ENCODE data around the gene CADM1. TPM values are rescaled to one million over a fixed set of nuclear protein-coding genes. Genes with fewer than 3 reads are reported as not detected.

Gene CADM1
- total and polyA plus RNA-seq, 4 experiments from 2014 or later: 2.8 to 5.6 (median 3.3) TPM

GRCh38 chr11:115456019-115456418 lies 48.2 kb downstream of the CADM1 start:
- intact Hi-C loops (cut with micrococcal nuclease): no loop called here
- H3K4me1 Mint-ChIP-seq: no peaks in the 10 kb centered on the region
- no peaks in the 10 kb centered on the region for H3K27me3 Mint-ChIP-seq
- Histone ChIP-seq H3K4me1 (ENCODE audit: insufficient read depth, low read length) (no peaks in the 10 kb centered on the region), H3K27me3 (ENCODE audit: insufficient read depth, low read length) (no peaks in the 10 kb centered on the region), H3K4me3 (ENCODE audit: low read length in 2 of 2) (no peak overlapping the region), H3K9me3 (ENCODE audit: control insufficient read depth in 1 of 2, low read length in 2 of 2) (no peaks in the 10 kb centered on the region), H3K36me3 (ENCODE audit: insufficient read depth, low read length) (no peaks in the 10 kb centered on the region), H3K27ac (ENCODE audit: low read depth, low read length) (no peak overlapping the region)
- ChIA-PET CTCF (ENCODE audit: partially characterized antibody) (no interaction called here), POLR2A (ENCODE audit: partially characterized antibody) (no interaction called here)
- peaks cover 0 to 5% (median 0%) of the 10 kb centered on the region in 8 donors for H3K9me3 Mint-ChIP-seq
- no peak for DNase-seq
- no peaks in the 10 kb centered on the region for H3K36me3 Mint-ChIP-seq
- no peak overlapping the region for H3K4me3 Mint-ChIP-seq
- H3K27ac Mint-ChIP-seq: no peak overlapping the region

DNA sequence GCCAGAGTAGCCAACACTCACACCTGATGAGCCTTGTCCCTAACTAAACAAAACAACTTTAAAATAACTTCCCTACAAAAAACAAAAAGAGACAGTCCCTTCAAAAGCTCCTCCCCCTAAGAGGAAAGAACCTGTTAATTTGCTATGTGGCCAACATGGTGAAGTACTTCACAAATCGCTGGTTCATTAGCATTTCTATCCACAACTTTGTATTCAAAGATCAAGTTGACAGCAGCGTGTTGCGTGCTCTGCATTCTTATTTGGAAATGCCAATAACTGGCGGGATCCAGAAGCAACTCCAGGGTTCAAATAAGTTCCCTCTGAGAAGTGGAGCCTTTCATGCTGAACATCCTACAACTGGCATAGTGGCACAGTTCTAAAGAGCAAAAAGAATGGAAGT lies 48.6 kb downstream of the CADM1 start:
- no peak overlapping the region for H3K27ac ChIP-seq (ENCODE audit: low read depth, low read length)
- DNase-seq: no peak
- H3K4me1 ChIP-seq (ENCODE audit: insufficient read depth, low read length): no peaks in the 10 kb centered on the region
- H3K27ac Mint-ChIP-seq: no peak overlapping the region
- no peaks in the 10 kb centered on the region for H3K9me3 ChIP-seq (ENCODE audit: control insufficient read depth in 1 of 2, low read length in 2 of 2)
- H3K4me3 ChIP-seq (ENCODE audit: low read length in 2 of 2): no peak overlapping the region
- no peaks in the 10 kb centered on the region for H3K27me3 ChIP-seq (ENCODE audit: insufficient read depth, low read length)
- H3K27me3 Mint-ChIP-seq: no peaks in the 10 kb centered on the region
- ChIA-PET POLR2A (ENCODE audit: partially characterized antibody) (no interaction called here), CTCF (ENCODE audit: partially characterized antibody) (no interaction called here)
- H3K4me3 Mint-ChIP-seq: no peak overlapping the region
- no peaks in the 10 kb centered on the region for H3K4me1 Mint-ChIP-seq
- no peaks in the 10 kb centered on the region for H3K36me3 ChIP-seq (ENCODE audit: insufficient read depth, low read length)
- H3K36me3 Mint-ChIP-seq: no peaks in the 10 kb centered on the region
- peaks cover 0 to 5% (median 0%) of the 10 kb centered on the region in 8 donors for H3K9me3 Mint-ChIP-seq
- intact Hi-C loops (cut with micrococcal nuclease): no loop called here

- CTCF ChIA-PET (ENCODE audit: partially characterized antibody): no interaction called here
- H3K4me1 ChIP-seq (ENCODE audit: insufficient read depth, low read length): no peaks in the 10 kb centered on the region
- no peaks in the 10 kb centered on the region for H3K36me3 ChIP-seq (ENCODE audit: insufficient read depth, low read length)
- H3K36me3 Mint-ChIP-seq: no peaks in the 10 kb centered on the region
- no peak overlapping the region for H3K27ac Mint-ChIP-seq
- no peaks in the 10 kb centered on the region for H3K4me1 Mint-ChIP-seq
- DNase-seq: no peak
- no peaks in the 10 kb centered on the region for H3K27me3 ChIP-seq (ENCODE audit: insufficient read depth, low read length)
- H3K4me3 ChIP-seq (ENCODE audit: low read length in 2 of 2): no peak overlapping the region
- intact Hi-C loops (cut with micrococcal nuclease): no loop called here
- no peak overlapping the region for H3K27ac ChIP-seq (ENCODE audit: low read depth, low read length)
- H3K27me3 Mint-ChIP-seq: no peaks in the 10 kb centered on the region
- POLR2A ChIA-PET (ENCODE audit: partially characterized antibody): no interaction called here
- peaks cover 0 to 7% (median 2%) of the 10 kb centered on the region in 8 donors for H3K9me3 Mint-ChIP-seq
- no peaks in the 10 kb centered on the region for H3K9me3 ChIP-seq (ENCODE audit: control insufficient read depth in 1 of 2, low read length in 2 of 2)
- H3K4me3 Mint-ChIP-seq: no peak overlapping the region
Observed at GRCh38 chr11:115454525-115454924, 49.7 kb downstream of the CADM1 start.

DNA sequence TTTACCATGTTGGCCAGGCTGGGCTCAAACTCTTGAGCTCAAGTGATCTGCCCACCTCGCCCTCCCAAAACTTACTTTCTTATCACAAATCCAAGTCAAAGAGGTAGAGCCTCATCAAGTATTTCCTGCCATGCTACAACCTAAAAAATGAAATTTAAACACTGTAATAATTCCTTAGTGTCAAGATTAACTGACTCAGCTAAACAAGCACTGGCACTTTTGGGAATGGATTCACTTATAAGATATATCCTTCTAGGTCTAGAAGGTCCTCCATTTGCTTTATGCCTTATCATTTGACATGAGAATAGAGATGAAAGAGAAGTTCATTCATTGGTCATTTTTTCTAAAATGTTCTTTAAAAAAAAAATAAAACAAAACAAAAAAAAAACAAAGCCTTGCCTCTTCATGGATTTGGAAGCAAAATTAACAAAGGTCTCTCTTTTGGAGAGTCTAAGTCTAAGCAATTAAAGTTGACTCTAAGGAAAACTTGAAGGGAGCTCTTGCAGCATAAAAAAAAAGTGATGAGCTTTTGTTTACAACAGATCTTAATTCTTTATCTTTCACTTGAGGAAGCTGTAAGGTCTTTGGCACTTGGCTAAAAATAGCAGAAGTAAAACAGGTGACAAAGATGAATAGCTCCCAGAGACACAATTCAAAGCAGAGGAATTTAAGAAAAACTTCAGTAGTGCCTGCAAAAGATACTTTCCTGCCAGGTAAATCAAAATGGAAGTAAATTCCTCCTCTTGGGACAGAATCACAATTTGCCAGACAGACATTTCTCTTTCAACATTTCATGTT lies 50.3 kb downstream of the CADM1 start:
- no peaks in the 10 kb centered on the region for H3K36me3 ChIP-seq (ENCODE audit: insufficient read depth, low read length)
- CTCF ChIA-PET (ENCODE audit: partially characterized antibody): no interaction called here
- Mint-ChIP-seq H3K4me3 (no peak overlapping the region), H3K4me1 (no peaks in the 10 kb centered on the region), H3K27me3 (no peaks in the 10 kb centered on the region), H3K36me3 (no peaks in the 10 kb centered on the region), H3K27ac (no peak overlapping the region), H3K9me3 (peaks cover 0 to 12% (median 7%) of the 10 kb centered on the region in 8 donors)
- no peaks in the 10 kb centered on the region for H3K27me3 ChIP-seq (ENCODE audit: insufficient read depth, low read length)
- no peaks in the 10 kb centered on the region for H3K4me1 ChIP-seq (ENCODE audit: insufficient read depth, low read length)
- no peak for DNase-seq
- intact Hi-C loops (cut with micrococcal nuclease): no loop called here
- H3K9me3 ChIP-seq (ENCODE audit: control insufficient read depth in 1 of 2, low read length in 2 of 2): no peaks in the 10 kb centered on the region
- H3K27ac ChIP-seq (ENCODE audit: low read depth, low read length): no peak overlapping the region
- H3K4me3 ChIP-seq (ENCODE audit: low read length in 2 of 2): no peak overlapping the region
- POLR2A ChIA-PET (ENCODE audit: partially characterized antibody): no interaction called here

- ChIA-PET POLR2A (ENCODE audit: partially characterized antibody) (no interaction called here), CTCF (ENCODE audit: partially characterized antibody) (no interaction called here)
- no peaks in the 10 kb centered on the region for H3K36me3 ChIP-seq (ENCODE audit: insufficient read depth, low read length)
- H3K27me3 ChIP-seq (ENCODE audit: insufficient read depth, low read length): no peaks in the 10 kb centered on the region
- H3K4me3 ChIP-seq (ENCODE audit: low read length in 2 of 2): no peak overlapping the region
- no peaks in the 10 kb centered on the region for H3K4me1 Mint-ChIP-seq
- peaks cover 0 to 24% (median 17%) of the 10 kb centered on the region in 8 donors for H3K9me3 Mint-ChIP-seq
- H3K27ac Mint-ChIP-seq: no peak overlapping the region
- H3K27me3 Mint-ChIP-seq: peaks cover 0 to 1% of the 10 kb centered on the region in 2 donors
- H3K36me3 Mint-ChIP-seq: peaks cover 0 to 3% of the 10 kb centered on the region in 2 donors
- no peak overlapping the region for H3K27ac ChIP-seq (ENCODE audit: low read depth, low read length)
- no peaks in the 10 kb centered on the region for H3K4me1 ChIP-seq (ENCODE audit: insufficient read depth, low read length)
- peaks cover 0 to 6% of the 10 kb centered on the region in 2 donors for H3K9me3 ChIP-seq (ENCODE audit: control insufficient read depth in 1 of 2, low read length in 2 of 2)
- intact Hi-C loops (cut with micrococcal nuclease): no loop called here
- DNase-seq: no peak
- no peak overlapping the region for H3K4me3 Mint-ChIP-seq
Observed at GRCh38 chr11:115452241-115452640, 52.0 kb downstream of the CADM1 start.

- H3K9me3 ChIP-seq (ENCODE audit: control insufficient read depth in 1 of 2, low read length in 2 of 2): peaks cover 0 to 12% of the 10 kb centered on the region in 2 donors
- intact Hi-C loops (cut with micrococcal nuclease): no loop called here
- Mint-ChIP-seq H3K27me3 (peaks cover 0 to 1% of the 10 kb centered on the region in 2 donors), H3K36me3 (peaks cover 0 to 3% of the 10 kb centered on the region in 2 donors), H3K9me3 (peaks cover 0 to 37% (median 28%) of the 10 kb centered on the region in 8 donors), H3K27ac (no peak overlapping the region), H3K4me1 (no peaks in the 10 kb centered on the region), H3K4me3 (no peak overlapping the region)
- no peaks in the 10 kb centered on the region for H3K36me3 ChIP-seq (ENCODE audit: insufficient read depth, low read length)
- H3K27me3 ChIP-seq (ENCODE audit: insufficient read depth, low read length): no peaks in the 10 kb centered on the region
- POLR2A ChIA-PET (ENCODE audit: partially characterized antibody): no interaction called here
- no peaks in the 10 kb centered on the region for H3K4me1 ChIP-seq (ENCODE audit: insufficient read depth, low read length)
- CTCF ChIA-PET (ENCODE audit: partially characterized antibody): no interaction called here
- no peak overlapping the region for H3K27ac ChIP-seq (ENCODE audit: low read depth, low read length)
- H3K4me3 ChIP-seq (ENCODE audit: low read length in 2 of 2): no peak overlapping the region
- no peak for DNase-seq
Observed at GRCh38 chr11:115450519-115450918, 53.7 kb downstream of the CADM1 start.

DNA sequence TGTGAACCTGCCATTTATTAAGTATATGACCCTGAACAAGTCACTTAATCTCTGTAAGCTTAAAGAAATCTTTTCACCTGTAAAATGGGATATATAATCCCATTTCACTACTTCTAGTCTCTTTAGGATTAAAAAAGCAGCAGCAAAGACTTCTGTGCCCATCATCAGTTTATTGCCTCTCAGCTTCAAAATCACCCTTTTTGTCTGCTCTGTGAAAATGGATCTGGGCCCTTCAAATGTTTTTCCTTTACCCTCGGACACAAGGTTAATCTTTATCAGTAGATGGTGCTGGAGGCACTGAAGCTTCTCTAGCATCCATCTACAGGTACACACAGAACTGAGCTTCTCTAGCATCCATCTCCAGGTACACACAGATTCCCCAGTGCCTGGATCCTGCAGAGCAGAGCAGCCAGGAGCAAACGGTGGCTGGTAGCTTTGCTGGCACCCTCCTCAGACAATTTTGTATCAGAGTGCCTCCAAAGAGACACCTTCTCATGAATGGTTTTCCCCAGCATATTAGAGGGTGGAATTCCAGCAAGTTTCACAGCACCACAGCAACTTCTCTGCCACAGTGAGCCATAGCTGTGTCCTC lies 56.8 kb downstream of the CADM1 start:
- Mint-ChIP-seq H3K4me1 (no peaks in the 10 kb centered on the region), H3K27me3 (peaks cover 0 to 1% of the 10 kb centered on the region in 2 donors), H3K9me3 (peaks cover 0 to 47% (median 32%) of the 10 kb centered on the region in 8 donors), H3K27ac (no peak overlapping the region), H3K36me3 (peaks cover 0 to 3% of the 10 kb centered on the region in 2 donors), H3K4me3 (no peak overlapping the region)
- H3K27me3 ChIP-seq (ENCODE audit: insufficient read depth, low read length): no peaks in the 10 kb centered on the region
- H3K36me3 ChIP-seq (ENCODE audit: insufficient read depth, low read length): no peaks in the 10 kb centered on the region
- no peaks in the 10 kb centered on the region for H3K4me1 ChIP-seq (ENCODE audit: insufficient read depth, low read length)
- no peak overlapping the region for H3K27ac ChIP-seq (ENCODE audit: low read depth, low read length)
- H3K4me3 ChIP-seq (ENCODE audit: low read length in 2 of 2): no peak overlapping the region
- no peak for DNase-seq
- CTCF ChIA-PET (ENCODE audit: partially characterized antibody): no interaction called here
- peaks cover 0 to 12% of the 10 kb centered on the region in 2 donors for H3K9me3 ChIP-seq (ENCODE audit: control insufficient read depth in 1 of 2, low read length in 2 of 2)
- POLR2A ChIA-PET (ENCODE audit: partially characterized antibody): no interaction called here
- intact Hi-C loops (cut with micrococcal nuclease): no loop called here

Data from CD4-positive, alpha-beta memory T cell (primary cell).